Endodermal cell (in vitro differentiated cells): Measurements from ENCODE around the gene TBCEL. TPM values are rescaled to one million over a fixed set of nuclear protein-coding genes. Genes with fewer than 3 reads are reported as not detected.

Experiments used
- DNase-seq: peaks from one replicate; pipeline ENCODE4 v3.0.0-alpha.2; 2017
- H3K27ac ChIP-seq: 2 replicates; pipeline ENCODE4 v1.5.1; 2013; ENCODE audit warnings: mild to moderate bottlenecking, low read depth, low read length, moderate library complexity
- H3K27me3 ChIP-seq: 2 replicates; pipeline ENCODE4 v1.6.1; 2013; ENCODE audit warnings: mild to moderate bottlenecking, low read length, moderate library complexity; ENCODE audit not compliant: insufficient read depth, control insufficient read depth, poor library complexity, severe bottlenecking
- H3K36me3 ChIP-seq: 2 replicates; pipeline ENCODE4 v1.7.0; 2013; ENCODE audit warnings: mild to moderate bottlenecking, low read length, moderate library complexity; ENCODE audit not compliant: control insufficient read depth, insufficient read depth
- H3K4me1 ChIP-seq: one replicate; pipeline ENCODE4 v1.7.0; 2013; ENCODE audit warnings: low read length; ENCODE audit not compliant: control insufficient read depth, insufficient read depth
- H3K4me3 ChIP-seq: 2 replicates; pipeline ENCODE4 v1.5.1; 2013; ENCODE audit warnings: mild to moderate bottlenecking, low read length, moderate library complexity
- H3K9ac ChIP-seq: 2 replicates; pipeline ENCODE4 v1.6.1; 2013; ENCODE audit warnings: mild to moderate bottlenecking, low read length, moderate library complexity; ENCODE audit not compliant: poor library complexity, severe bottlenecking; ENCODE audit errors: extremely low read depth
- H3K9me3 ChIP-seq: 2 replicates; pipeline ENCODE4 v1.6.1; 2013; ENCODE audit warnings: mild to moderate bottlenecking, low read length, moderate library complexity; ENCODE audit not compliant: control insufficient read depth
- H3K27ac Mint-ChIP-seq: 2 replicates; pipeline ENCODE4 v1.8.0; 2020; ENCODE audit warnings: mixed read lengths
- H3K27me3 Mint-ChIP-seq: 2 replicates; pipeline ENCODE4 v1.8.0; 2021; ENCODE audit warnings: mild to moderate bottlenecking, mixed read lengths; ENCODE audit not compliant: insufficient read depth
- H3K36me3 Mint-ChIP-seq: 2 replicates; pipeline ENCODE4 v1.8.0; 2020; ENCODE audit warnings: low read depth, mixed read lengths
- H3K4me1 Mint-ChIP-seq: 2 replicates; pipeline ENCODE4 v1.8.0; 2020; ENCODE audit warnings: mixed read lengths
- H3K4me3 Mint-ChIP-seq: 2 replicates; pipeline ENCODE4 v1.8.0; 2020; ENCODE audit warnings: mild to moderate bottlenecking, moderate library complexity, mixed read lengths
- H3K9me3 Mint-ChIP-seq: 2 replicates; pipeline ENCODE4 v1.8.0; 2020; ENCODE audit warnings: mild to moderate bottlenecking, mixed read lengths
- WGBS, 2 experiments: methylation state at CpG; one replicate each; pipeline versions ENCODE4 v1.1.5 to v1.1.7; 2013; ENCODE audit warnings: missing lambda C conversion rate in 2 of 2, mixed read lengths in 1 of 2; ENCODE audit not compliant: insufficient coverage in 1 of 2, insufficient read length in 1 of 2; 5-methylcytosine and 5-hydroxymethylcytosine counted together
- total RNA-seq, 2 donors: library from RNA; stranded (reverse); fragmentation: NEBNext Ultra II Directional in 1 of 2; extraction: Animal tissue kit (Norgen Biotek cat#: 25700) in 1 of 2; gene quantifications; 2 replicates in 1 of 2; 3 replicates in 1 of 2; pipeline ENCODE4 v1.2.1, GENCODE V29; 2021
- TF ChIP-seq, protein P1 (sequence below): fragments of 200-600 bp; sonication (generic); conservative IDR thresholded peaks from 2 replicates; pipeline ENCODE4 v1.5.0; 2021; ENCODE audit warnings: antibody characterized with exemption, mild to moderate bottlenecking

Gene TBCEL
- total RNA-seq, 2 donors from 2014 or later, result 23.5 to 26.1 TPM

GRCh38 chr11:121032546-121032945, 8.6 kb downstream of the TBCEL start:
- WGBS, 2 experiments, result 82 to 89% methylated on average over 3 of the region's 3 CpGs
- Histone ChIP-seq H3K27ac (no peak overlapping the region), H3K4me1 (peaks cover 13% of the 10 kb centered on the region), H3K4me3 (no peak overlapping the region), H3K36me3 (no peaks in the 10 kb centered on the region), H3K9me3 (no peaks in the 10 kb centered on the region), H3K27me3 (no peaks in the 10 kb centered on the region), H3K9ac (no peak overlapping the region)
- TF ChIP-seq, protein P1, sequence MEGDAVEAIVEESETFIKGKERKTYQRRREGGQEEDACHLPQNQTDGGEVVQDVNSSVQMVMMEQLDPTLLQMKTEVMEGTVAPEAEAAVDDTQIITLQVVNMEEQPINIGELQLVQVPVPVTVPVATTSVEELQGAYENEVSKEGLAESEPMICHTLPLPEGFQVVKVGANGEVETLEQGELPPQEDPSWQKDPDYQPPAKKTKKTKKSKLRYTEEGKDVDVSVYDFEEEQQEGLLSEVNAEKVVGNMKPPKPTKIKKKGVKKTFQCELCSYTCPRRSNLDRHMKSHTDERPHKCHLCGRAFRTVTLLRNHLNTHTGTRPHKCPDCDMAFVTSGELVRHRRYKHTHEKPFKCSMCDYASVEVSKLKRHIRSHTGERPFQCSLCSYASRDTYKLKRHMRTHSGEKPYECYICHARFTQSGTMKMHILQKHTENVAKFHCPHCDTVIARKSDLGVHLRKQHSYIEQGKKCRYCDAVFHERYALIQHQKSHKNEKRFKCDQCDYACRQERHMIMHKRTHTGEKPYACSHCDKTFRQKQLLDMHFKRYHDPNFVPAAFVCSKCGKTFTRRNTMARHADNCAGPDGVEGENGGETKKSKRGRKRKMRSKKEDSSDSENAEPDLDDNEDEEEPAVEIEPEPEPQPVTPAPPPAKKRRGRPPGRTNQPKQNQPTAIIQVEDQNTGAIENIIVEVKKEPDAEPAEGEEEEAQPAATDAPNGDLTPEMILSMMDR, result no peak
- no peaks in the 10 kb centered on the region for H3K9me3 Mint-ChIP-seq
- peaks cover 4% of the 10 kb centered on the region for H3K36me3 Mint-ChIP-seq
- no peak for DNase-seq
- no peak overlapping the region for H3K27ac Mint-ChIP-seq
- H3K4me3 Mint-ChIP-seq, result no peak overlapping the region
- H3K27me3 Mint-ChIP-seq, result no peaks in the 10 kb centered on the region
- H3K4me1 Mint-ChIP-seq, result peaks cover 24% of the 10 kb centered on the region

DNA sequence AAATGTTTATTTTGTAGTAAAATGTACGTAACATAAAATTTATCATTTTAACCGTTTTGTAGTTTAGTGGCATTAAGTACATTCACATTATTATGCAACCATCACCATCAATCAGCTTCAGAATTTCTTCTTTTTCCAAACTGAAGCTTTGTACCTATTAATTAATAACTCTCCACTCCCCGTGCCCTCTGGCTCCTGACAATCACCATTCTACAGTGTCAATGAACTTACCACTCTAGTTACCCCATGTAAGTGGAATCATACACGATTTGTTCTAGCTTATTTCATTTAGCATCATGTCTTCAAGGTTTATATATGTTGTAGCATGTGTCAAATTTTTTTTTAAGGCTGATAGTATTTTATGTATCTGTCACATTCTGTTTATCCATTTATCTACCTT, 9.7 kb downstream of the TBCEL start:
- no peaks in the 10 kb centered on the region for H3K9me3 ChIP-seq
- H3K4me1 ChIP-seq, result peaks cover 13% of the 10 kb centered on the region
- WGBS, 2 experiments, result 94 to 100% methylated on average over 2 to 4 of the region's 4 CpGs
- H3K9ac ChIP-seq, result no peak overlapping the region
- H3K4me3 ChIP-seq, result no peak overlapping the region
- H3K36me3 Mint-ChIP-seq, result peaks cover 4% of the 10 kb centered on the region
- no peak overlapping the region for H3K27ac Mint-ChIP-seq
- DNase-seq, result no peak
- H3K27me3 Mint-ChIP-seq, result no peaks in the 10 kb centered on the region
- no peak overlapping the region for H3K4me3 Mint-ChIP-seq
- H3K4me1 Mint-ChIP-seq, result peaks cover 33% of the 10 kb centered on the region
- H3K27me3 ChIP-seq, result no peaks in the 10 kb centered on the region
- TF ChIP-seq, protein P1, result no peak
- no peaks in the 10 kb centered on the region for H3K36me3 ChIP-seq
- no peak overlapping the region for H3K27ac ChIP-seq
- no peaks in the 10 kb centered on the region for H3K9me3 Mint-ChIP-seq

- DNase-seq, result no peak
- no peak overlapping the region for H3K27ac ChIP-seq
- no peak overlapping the region for H3K4me3 ChIP-seq
- H3K4me1 ChIP-seq, result peaks cover 24% of the 10 kb centered on the region
- H3K4me1 Mint-ChIP-seq, result peaks cover 50% of the 10 kb centered on the region
- no peaks in the 10 kb centered on the region for H3K27me3 Mint-ChIP-seq
- no peaks in the 10 kb centered on the region for H3K9me3 ChIP-seq
- no peak overlapping the region for H3K4me3 Mint-ChIP-seq
- H3K9me3 Mint-ChIP-seq, result no peaks in the 10 kb centered on the region
- H3K27ac Mint-ChIP-seq, result no peak overlapping the region
- H3K36me3 ChIP-seq, result no peaks in the 10 kb centered on the region
- H3K27me3 ChIP-seq, result no peaks in the 10 kb centered on the region
- peaks cover 3% of the 10 kb centered on the region for H3K36me3 Mint-ChIP-seq
- no peak overlapping the region for H3K9ac ChIP-seq
- 74 to 79% methylated on average over 4 of the region's 4 CpGs for whole genome bisulfite sequencing, 2 experiments
- TF ChIP-seq, protein P1, result no peak
These were observed 11.4 kb downstream of the TBCEL start for GRCh38 chr11:121035169-121035755.
